ENCODE results near the gene CKB.
A peak's percentile ranks its signal among the peaks of the same experiment; 100 is the strongest.

Gene CKB

GRCh38 chr14:103522649-103523574 is at the start of gene CKB:
Gene CKB, minus strand, starts transcription at chr14:103522830. Its CDS starts 337 bp downstream, at chr14:103522493.
- DNase-seq = peak in 1 of 2 donors; percentile 47

- no peak for DNase-seq
Observed at GRCh38 chr14:103569408-103569807, 46.8 kb upstream of the CKB start.

GRCh38 chr14:103568952-103569351 is 46.3 kb upstream of the CKB start:
- no peak for DNase-seq

- DNase-seq = no peak
Observed at GRCh38 chr14:103563844-103564505, 41.3 kb upstream of the CKB start.

- DNase-seq = no peak
Observed at GRCh38 chr14:103563226-103563620, 40.6 kb upstream of the CKB start.

GRCh38 chr14:103562429-103563225 is 40.0 kb upstream of the CKB start, which contains the start of the genes BAG5 and COA8:
Gene BAG5, minus strand, starts transcription at chr14:103562657. Its CDS starts 1,493 bp downstream, at chr14:103561164.
Gene COA8, plus strand, starts transcription at chr14:103562960. Its CDS starts 42 bp downstream, at chr14:103563002.
- peak; percentile 89 to 90 for DNase-seq

- DNase-seq = no peak
Observed at GRCh38 chr14:103562179-103562428, 39.5 kb upstream of the CKB start.

- DNase-seq = peak; percentile 55 to 56
Observed at GRCh38 chr14:103561381-103562178, 39.0 kb upstream of the CKB start.

GRCh38 chr14:103560691-103561090 is 38.1 kb upstream of the CKB start:
- no peak for DNase-seq

GRCh38 chr14:103559766-103560165 is 37.1 kb upstream of the CKB start:
- DNase-seq = no peak

- no peak for DNase-seq
Observed at GRCh38 chr14:103558071-103558882, 35.6 kb upstream of the CKB start.

- no peak for DNase-seq
Observed at GRCh38 chr14:103556946-103557758, 34.5 kb upstream of the CKB start.

GRCh38 chr14:103555559-103556337 is 33.1 kb upstream of the CKB start:
- no peak for DNase-seq

- DNase-seq = no peak
Observed at GRCh38 chr14:103552846-103553210, 30.2 kb upstream of the CKB start.

- DNase-seq = no peak
Observed at GRCh38 chr14:103552011-103552845, 29.6 kb upstream of the CKB start.

- DNase-seq = no peak
Observed at GRCh38 chr14:103551338-103551762, 28.7 kb upstream of the CKB start.

GRCh38 chr14:103550451-103551337 is 28.1 kb upstream of the CKB start:
- DNase-seq = no peak

Measured in stimulated activated CD4-positive, alpha-beta T cell treated with anti-CD3 and anti-CD28 coated beads, Interleukin-2, amount 100 ng/mL, for 24 hours (primary cell).